Gastrocnemius medialis (tissue), 4 donors: Measurements from ENCODE around the gene CYP4F22. TPM values are rescaled to one million over a fixed set of nuclear protein-coding genes. Genes with fewer than 3 reads are reported as not detected.

Experiments used
- ATAC-seq, 2 donors: fragments of 150-250 bp; one replicate each; pipeline ENCODE4 v1.9.1; 2016
- DNase-seq, 2 donors: peaks; one replicate each; pipeline ENCODE4 v3.0.0-alpha.2; 2019
- H3K27ac ChIP-seq, 4 donors: fragments of 200-600 bp; sonication (generic); 1 replicate in 1 of 4; 2 replicates in 3 of 4; pipeline ENCODE4 v1.5.1; 2016 to 2018; ENCODE audit warnings: mild to moderate bottlenecking in 2 of 4, moderate library complexity in 1 of 4
- H3K27me3 ChIP-seq, 3 donors: fragments of 200-600 bp; sonication (generic) in 2 of 3; 1 replicate in 1 of 3; 2 replicates in 2 of 3; pipeline versions ENCODE4 v1.5.1 to v1.6.0; 2016 to 2019; ENCODE audit warnings: mild to moderate bottlenecking in 1 of 3, moderate library complexity in 1 of 3
- H3K36me3 ChIP-seq, 2 donors: fragments of 200-600 bp; sonication (generic) in 1 of 2; one replicate each; pipeline ENCODE4 v1.5.1; 2017 to 2018
- H3K4me1 ChIP-seq, 2 donors: fragments of 200-600 bp; sonication (generic) in 1 of 2; one replicate each; pipeline ENCODE4 v1.5.1; 2016 to 2017; ENCODE audit warnings: mild to moderate bottlenecking in 2 of 2
- H3K4me3 ChIP-seq, 4 donors: fragments of 200-600 bp; sonication (generic) in 3 of 4; 1 replicate in 1 of 4; 2 replicates in 3 of 4; pipeline ENCODE4 v1.5.1; 2016 to 2019; ENCODE audit warnings: mild to moderate bottlenecking in 2 of 4
- H3K9me3 ChIP-seq, 3 donors: fragments of 200-600 bp; sonication (generic) in 2 of 3; 1 replicate in 1 of 3; 2 replicates in 2 of 3; pipeline ENCODE4 v1.5.1; 2016 to 2019
- CTCF ChIP-seq, 5 experiments: fragments of 450-650 bp in 3 of 5; fragments of 200-600 bp in 2 of 5; sonication (generic) in 2 of 5; IDR thresholded peaks in 4 of 5; conservative IDR thresholded peaks in 1 of 5; 1 replicate in 4 of 5; 2 replicates in 1 of 5; pipeline ENCODE4 v1.5.1; 2016 to 2019; ENCODE audit warnings: antibody characterized with exemption in 5 of 5, mild to moderate bottlenecking in 3 of 5, moderate library complexity in 3 of 5
- POLR2A ChIP-seq, 2 donors: fragments of 450-650 bp; IDR thresholded peaks; one replicate each; pipeline ENCODE4 v1.6.1; 2017; ENCODE audit warnings: antibody characterized with exemption in 2 of 2, mild to moderate bottlenecking in 2 of 2, moderate library complexity in 2 of 2
- in situ Hi-C, 4 donors: fragments of 200-750 bp; cut with MboI; loops; one replicate each; pipeline versions ENCODE4 v1.15.0 to v1.8.0; 2017; ENCODE audit warnings: low sequenced_read_pairs in 4 of 4
- intact Hi-C: fragments of 100-400 bp; cut with DNase I; formaldehyde crosslinking; loops from one replicate; pipeline ENCODE4 v1.15.1; 2023; ENCODE audit warnings: low total_unique reads
- total RNA-seq, 4 donors: library from RNA; depleted of rRNA; stranded (reverse); fragments of >200 nt; gene quantifications; one replicate each; pipeline versions ENCODE4 v1.1.0 to v1.2.3, GENCODE V29; 2016

The CYP4F22 gene
- total RNA-seq, 4 donors from 2014 or later = 0.24 to 0.29 (median 0.25) TPM; not detected in 1

DNA sequence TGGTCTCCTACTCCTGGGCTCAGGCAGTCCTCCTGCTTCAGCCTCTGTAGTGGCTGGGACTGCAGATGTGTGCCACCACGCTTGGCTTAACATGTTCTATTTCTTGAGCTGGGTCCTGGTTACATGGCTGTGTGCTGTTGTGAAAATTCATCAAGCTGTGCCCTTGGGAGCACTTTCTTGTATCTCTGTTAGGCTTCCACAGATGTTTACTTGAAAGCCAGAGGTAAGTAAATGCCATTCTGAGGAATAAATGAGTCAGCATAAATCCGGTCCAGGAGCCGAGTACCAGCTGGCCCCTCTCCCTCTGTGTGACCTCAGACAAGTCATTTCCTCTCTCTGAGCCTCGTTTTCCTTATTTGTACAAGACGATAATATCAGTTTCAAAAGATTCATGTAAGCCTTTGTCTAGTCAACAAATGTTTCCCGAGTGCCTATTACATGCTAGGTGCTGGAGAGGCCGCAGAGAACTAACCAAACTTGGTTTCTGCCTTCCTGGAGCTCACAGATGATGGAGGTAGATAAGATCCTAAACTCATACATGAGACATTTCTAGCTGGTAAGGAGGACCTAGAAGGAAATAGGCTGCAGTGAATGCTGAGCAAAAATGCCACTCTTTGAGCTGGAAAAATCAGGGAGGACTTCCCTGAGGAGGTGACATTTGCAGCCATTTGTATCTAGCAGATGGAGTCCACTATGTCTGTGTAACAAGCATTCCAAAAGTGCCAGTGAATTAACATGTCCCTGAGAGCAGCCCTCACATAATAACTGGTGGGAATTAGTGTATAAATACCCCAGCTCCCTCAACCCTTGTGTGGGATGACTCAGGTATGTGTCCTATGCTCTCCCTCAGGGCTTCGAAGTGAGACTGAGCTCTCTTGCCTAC lies 41.2 kb upstream of the CYP4F22 start:
- H3K4me1 ChIP-seq = no peaks in the 10 kb centered on the region
- in situ Hi-C loops (loop anchor here in 2 of 4 donors (10.0 to 25.0 kb wide), 2 partner anchors 88 to 95 kb away; no protein-coding TSS in a partner anchor), intact Hi-C loops (no loop called here)
- H3K9me3 ChIP-seq = no peaks in the 10 kb centered on the region
- no peak overlapping the region for H3K4me3 ChIP-seq
- ATAC-seq = no peak
- no peak for DNase-seq
- H3K27me3 ChIP-seq = peaks cover 33 to 41% (median 39%) of the 10 kb centered on the region in 3 donors
- H3K36me3 ChIP-seq = no peaks in the 10 kb centered on the region
- no peak overlapping the region for H3K27ac ChIP-seq
- no peak for TF ChIP-seq POLR2A (IDR thresholded peaks at IDR 0.05)
- TF ChIP-seq CTCF (IDR thresholded peaks at IDR 0.05 in 4 of 5, conservative IDR thresholded peaks at IDR 0.05 in 1 of 5) = no peak

GRCh38 chr19:15467734-15468214 lies 40.6 kb upstream of the CYP4F22 start:
- Histone ChIP-seq H3K4me1 (no peaks in the 10 kb centered on the region), H3K27me3 (peaks cover 38 to 45% (median 40%) of the 10 kb centered on the region in 3 donors), H3K36me3 (no peaks in the 10 kb centered on the region), H3K27ac (no peak overlapping the region), H3K9me3 (no peaks in the 10 kb centered on the region), H3K4me3 (no peak overlapping the region)
- DNase-seq = no peak
- no peak for TF ChIP-seq CTCF (IDR thresholded peaks at IDR 0.05 in 4 of 5, conservative IDR thresholded peaks at IDR 0.05 in 1 of 5)
- no peak for TF ChIP-seq POLR2A (IDR thresholded peaks at IDR 0.05)
- in situ Hi-C loops (loop anchor here in 2 of 4 donors (10.0 to 25.0 kb wide), 2 partner anchors 87 to 95 kb away; no protein-coding TSS in a partner anchor), intact Hi-C loops (no loop called here)
- ATAC-seq = no peak

DNA sequence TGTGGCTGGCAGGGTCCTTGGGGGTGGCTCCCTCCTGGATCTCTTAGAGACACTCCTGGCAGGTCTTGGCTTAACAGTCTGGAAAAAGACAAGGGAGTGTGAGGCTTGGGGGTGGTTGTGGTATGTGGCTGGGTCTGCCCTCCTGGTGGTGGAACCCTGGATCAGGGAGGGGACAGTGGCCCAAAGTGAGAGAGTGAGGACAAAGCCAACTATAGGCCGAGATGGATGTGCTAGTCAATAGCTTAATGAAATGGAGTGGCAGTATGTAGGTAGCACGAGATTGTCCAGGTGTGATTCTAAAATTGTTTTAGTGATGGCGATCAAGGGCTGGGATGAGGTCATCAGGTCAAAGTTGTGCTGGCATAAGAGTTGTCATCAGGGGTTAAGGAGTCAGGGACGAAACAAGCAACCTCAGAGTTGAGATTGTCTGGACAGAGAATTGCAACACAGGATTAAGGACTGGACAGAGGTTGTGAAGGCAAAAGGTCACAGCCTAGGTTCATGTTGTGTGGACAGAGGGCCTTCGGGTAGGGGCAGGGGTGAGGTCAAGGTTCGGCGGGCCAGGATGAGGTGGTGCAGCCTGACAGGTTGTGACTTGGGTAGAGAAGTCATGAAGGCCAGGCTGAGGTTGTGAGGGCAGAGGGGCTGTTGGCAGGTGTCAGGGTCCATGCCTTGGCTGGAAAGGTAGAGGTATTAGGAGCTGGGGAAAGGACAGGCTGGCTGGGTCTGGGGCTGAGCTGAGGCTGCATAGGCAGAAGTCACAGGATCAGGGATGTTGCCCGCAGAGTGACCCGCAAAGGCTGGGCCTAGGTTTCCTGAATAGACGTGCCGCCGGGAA lies 39.4 kb upstream of the CYP4F22 start:
- Histone ChIP-seq H3K4me3 (no peak overlapping the region), H3K27me3 (peaks cover 35 to 44% (median 38%) of the 10 kb centered on the region in 3 donors), H3K27ac (no peak overlapping the region), H3K9me3 (no peaks in the 10 kb centered on the region), H3K4me1 (no peaks in the 10 kb centered on the region), H3K36me3 (no peaks in the 10 kb centered on the region)
- ATAC-seq = no peak
- TF ChIP-seq POLR2A (IDR thresholded peaks at IDR 0.05) (no peak), CTCF (IDR thresholded peaks at IDR 0.05 in 4 of 5, conservative IDR thresholded peaks at IDR 0.05 in 1 of 5) (no peak)
- in situ Hi-C loops = loop anchor here in 2 of 4 donors (10.0 to 25.0 kb wide), 2 partner anchors 86 to 93 kb away; no protein-coding TSS in a partner anchor
- intact Hi-C loops = no loop called here
- no peak for DNase-seq

DNA sequence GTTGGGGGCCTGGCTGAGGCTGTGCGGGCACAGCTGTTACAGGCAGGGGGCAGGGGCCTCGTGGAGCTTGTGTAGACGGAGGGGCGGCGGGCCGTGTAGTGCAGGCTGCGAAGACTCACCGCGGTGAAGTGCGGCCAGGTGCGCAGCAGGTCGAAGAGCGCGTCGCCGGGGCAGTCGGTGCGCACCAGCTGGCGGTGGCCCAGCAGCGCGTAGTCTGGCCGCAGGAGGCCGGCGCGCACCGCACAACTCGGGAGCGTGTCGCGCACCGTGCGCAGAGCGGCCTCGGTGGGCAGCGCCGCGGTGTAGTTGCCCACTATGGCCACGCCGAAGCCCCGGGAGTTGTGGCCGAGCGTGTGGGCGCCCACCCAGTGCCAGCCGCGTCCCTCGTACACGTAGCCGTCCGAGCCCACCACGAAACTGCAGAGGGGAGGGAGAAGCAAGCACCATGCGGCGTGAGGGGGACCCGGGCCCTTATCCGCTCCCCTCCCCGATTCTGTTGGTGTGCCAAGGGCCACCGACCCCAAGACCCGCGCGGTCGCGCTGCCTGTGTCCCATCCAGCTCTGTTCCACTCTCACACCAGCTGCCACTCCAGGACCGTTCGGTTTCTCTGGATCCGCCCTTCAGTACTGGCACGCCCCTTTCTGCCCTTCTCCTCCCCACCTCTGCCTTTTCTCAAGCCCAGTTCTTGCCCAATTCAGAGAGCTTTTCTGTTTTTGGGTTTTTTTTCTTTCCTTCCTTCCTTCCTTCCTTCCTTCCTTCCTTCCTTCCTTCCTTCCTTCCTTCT lies 38.6 kb upstream of the CYP4F22 start:
- Histone ChIP-seq H3K4me3 (peak overlapping the region in 3 of 4 donors; percentile 33 to 42 (median 40)), H3K4me1 (no peaks in the 10 kb centered on the region), H3K27ac (no peak overlapping the region), H3K27me3 (peaks cover 32 to 38% (median 36%) of the 10 kb centered on the region in 3 donors), H3K9me3 (no peaks in the 10 kb centered on the region), H3K36me3 (no peaks in the 10 kb centered on the region)
- DNase-seq = no peak
- intact Hi-C loops = no loop called here
- TF ChIP-seq CTCF (IDR thresholded peaks at IDR 0.05 in 4 of 5, conservative IDR thresholded peaks at IDR 0.05 in 1 of 5) (no peak), POLR2A (IDR thresholded peaks at IDR 0.05) (no peak)
- ATAC-seq = peak in 1 of 2 donors; percentile 33
- in situ Hi-C loops = loop anchor here in 3 of 4 donors (10.0 to 25.0 kb wide), 2 partner anchors 85 to 93 kb away; no protein-coding TSS in a partner anchor
